HG03520 (cell line): ENCODE measurements around the gene DLGAP5.

ENCODE experiments used
- ATAC-seq: cut with Tn5 transposase; IDR thresholded peaks from one replicate; pipeline ENCODE4 v1.9.1; 2021; ENCODE audit warnings: mild to moderate bottlenecking, moderate library complexity; ENCODE audit not compliant: unreplicated experiment

Gene DLGAP5

GRCh38 chr14:55191203-55192053 lies at the start of gene DLGAP5:
Gene DLGAP5, minus strand, starts transcription at chr14:55191585. Its CDS starts 2,406 bp downstream, at chr14:55189179.
- peak; percentile 95 for ATAC-seq

- ATAC-seq, result no peak
Measured at GRCh38 chr14:55240526-55241178, 49.3 kb upstream of the DLGAP5 start.

- no peak for ATAC-seq
Measured at GRCh38 chr14:55239320-55239719, 47.9 kb upstream of the DLGAP5 start.

- no peak for ATAC-seq
Measured at GRCh38 chr14:55238019-55238680, 46.8 kb upstream of the DLGAP5 start.

- no peak for ATAC-seq
Measured at GRCh38 chr14:55233591-55233990, 42.2 kb upstream of the DLGAP5 start.

GRCh38 chr14:55228261-55228660 lies 36.9 kb upstream of the DLGAP5 start:
- ATAC-seq, result no peak

- ATAC-seq, result no peak
Measured at GRCh38 chr14:55223364-55223763, 32.0 kb upstream of the DLGAP5 start.

- no peak for ATAC-seq
Measured at GRCh38 chr14:55221968-55222367, 30.6 kb upstream of the DLGAP5 start.

- ATAC-seq, result no peak
Measured at GRCh38 chr14:55221186-55221585, 29.8 kb upstream of the DLGAP5 start.

GRCh38 chr14:55220230-55220629 lies 28.8 kb upstream of the DLGAP5 start:
- no peak for ATAC-seq

- ATAC-seq, result no peak
Measured at GRCh38 chr14:55212634-55213033, 21.2 kb upstream of the DLGAP5 start.

GRCh38 chr14:55207832-55208231 lies 16.4 kb upstream of the DLGAP5 start:
- ATAC-seq, result no peak

- no peak for ATAC-seq
Measured at GRCh38 chr14:55206175-55206693, 14.8 kb upstream of the DLGAP5 start.

- ATAC-seq, result no peak
Measured at GRCh38 chr14:55201219-55202101, 10.1 kb upstream of the DLGAP5 start.

GRCh38 chr14:55200651-55201050 lies 9.3 kb upstream of the DLGAP5 start:
- no peak for ATAC-seq

GRCh38 chr14:55198749-55199148 lies 7.4 kb upstream of the DLGAP5 start:
- ATAC-seq, result no peak

- ATAC-seq, result no peak
Measured at GRCh38 chr14:55194656-55195355, 3.4 kb upstream of the DLGAP5 start.

GRCh38 chr14:55192054-55192621 lies 753 bp upstream of the DLGAP5 start:
- ATAC-seq, result no peak

- ATAC-seq, result no peak
Measured at GRCh38 chr14:55190906-55191202, 531 bp downstream of the DLGAP5 start.
